Measurements from ENCODE around the gene PROCR.

DNA sequence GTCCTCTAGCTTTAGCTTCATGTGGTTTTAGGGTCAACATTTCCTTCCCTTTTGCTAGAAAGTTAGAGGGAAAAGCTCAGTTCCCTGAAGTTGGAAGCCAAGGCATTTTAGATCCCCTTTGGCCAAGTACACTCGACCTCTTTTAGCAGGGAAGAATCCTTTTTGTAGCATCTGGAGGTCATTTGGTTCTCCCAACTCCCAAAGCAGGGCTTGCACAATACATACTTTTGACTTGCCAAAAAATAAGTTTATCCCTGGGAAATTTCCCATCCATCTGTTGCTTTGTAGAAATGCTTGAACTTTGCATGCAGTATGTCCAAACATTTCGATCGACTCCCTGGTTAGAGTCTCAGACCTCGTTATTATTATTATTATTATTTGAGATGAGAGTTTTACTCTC, 20.1 kb upstream of the PROCR start:
- TF ChIP-seq POLR2A (IDR thresholded peaks at IDR 0.05; ENCODE audit: low read depth) (no peak), POLR2AphosphoS5 (IDR thresholded peaks at IDR 0.05) (peak; percentile 4 to 46)
- TF ChIP-seq, protein P1, sequence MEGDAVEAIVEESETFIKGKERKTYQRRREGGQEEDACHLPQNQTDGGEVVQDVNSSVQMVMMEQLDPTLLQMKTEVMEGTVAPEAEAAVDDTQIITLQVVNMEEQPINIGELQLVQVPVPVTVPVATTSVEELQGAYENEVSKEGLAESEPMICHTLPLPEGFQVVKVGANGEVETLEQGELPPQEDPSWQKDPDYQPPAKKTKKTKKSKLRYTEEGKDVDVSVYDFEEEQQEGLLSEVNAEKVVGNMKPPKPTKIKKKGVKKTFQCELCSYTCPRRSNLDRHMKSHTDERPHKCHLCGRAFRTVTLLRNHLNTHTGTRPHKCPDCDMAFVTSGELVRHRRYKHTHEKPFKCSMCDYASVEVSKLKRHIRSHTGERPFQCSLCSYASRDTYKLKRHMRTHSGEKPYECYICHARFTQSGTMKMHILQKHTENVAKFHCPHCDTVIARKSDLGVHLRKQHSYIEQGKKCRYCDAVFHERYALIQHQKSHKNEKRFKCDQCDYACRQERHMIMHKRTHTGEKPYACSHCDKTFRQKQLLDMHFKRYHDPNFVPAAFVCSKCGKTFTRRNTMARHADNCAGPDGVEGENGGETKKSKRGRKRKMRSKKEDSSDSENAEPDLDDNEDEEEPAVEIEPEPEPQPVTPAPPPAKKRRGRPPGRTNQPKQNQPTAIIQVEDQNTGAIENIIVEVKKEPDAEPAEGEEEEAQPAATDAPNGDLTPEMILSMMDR (IDR thresholded peaks at IDR 0.05): no peak

Data from esophagus muscularis mucosa (tissue), 3 donors.